Measurements from ENCODE around the gene CYB561D1. TPM values are rescaled to one million over a fixed set of nuclear protein-coding genes. Genes with fewer than 3 reads are reported as not detected.

CYB561D1 gene
- total and polyA plus RNA-seq, 9 of the 15 experiments (the other 6 are each of a cell fraction or from before 2014, with no cell fraction given), result 0.71 to 7.2 (median 3.5) TPM

DNA sequence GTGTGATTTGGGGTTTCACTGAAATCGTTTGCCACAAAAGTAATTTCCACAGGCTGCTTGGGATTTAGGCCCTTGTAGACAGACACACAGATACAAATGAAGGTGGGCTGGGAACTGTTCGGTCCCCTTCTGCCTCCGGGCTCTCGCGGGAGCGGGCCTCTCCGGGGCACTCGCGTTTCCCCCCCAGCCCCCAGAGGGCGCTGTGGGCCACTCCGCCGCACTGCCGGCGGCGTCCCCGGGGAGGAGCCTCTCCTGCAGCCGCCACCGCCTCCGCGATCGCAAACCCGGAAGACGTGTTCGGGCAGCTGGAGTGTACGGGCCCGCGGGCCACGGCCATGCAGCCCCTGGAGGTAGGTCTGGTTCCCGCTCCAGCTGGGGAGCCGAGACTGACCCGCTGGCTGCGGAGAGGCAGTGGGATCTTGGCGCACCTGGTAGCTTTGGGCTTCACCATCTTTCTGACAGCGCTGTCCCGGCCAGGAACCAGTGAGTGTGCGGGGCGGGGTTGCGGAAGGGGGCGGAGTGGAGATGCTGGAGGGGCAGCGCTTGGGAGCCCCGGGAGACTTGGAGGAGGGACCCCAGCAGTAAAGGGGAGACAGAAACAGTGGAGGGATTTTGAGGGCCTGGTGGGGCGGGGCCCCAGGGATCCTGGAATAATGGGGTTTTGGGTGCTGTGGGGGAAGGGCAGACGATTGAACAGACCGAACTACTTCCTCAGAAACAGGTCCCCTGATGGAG, at the start of gene CYB561D1 (continued):
- TF ChIP-seq, protein P1, sequence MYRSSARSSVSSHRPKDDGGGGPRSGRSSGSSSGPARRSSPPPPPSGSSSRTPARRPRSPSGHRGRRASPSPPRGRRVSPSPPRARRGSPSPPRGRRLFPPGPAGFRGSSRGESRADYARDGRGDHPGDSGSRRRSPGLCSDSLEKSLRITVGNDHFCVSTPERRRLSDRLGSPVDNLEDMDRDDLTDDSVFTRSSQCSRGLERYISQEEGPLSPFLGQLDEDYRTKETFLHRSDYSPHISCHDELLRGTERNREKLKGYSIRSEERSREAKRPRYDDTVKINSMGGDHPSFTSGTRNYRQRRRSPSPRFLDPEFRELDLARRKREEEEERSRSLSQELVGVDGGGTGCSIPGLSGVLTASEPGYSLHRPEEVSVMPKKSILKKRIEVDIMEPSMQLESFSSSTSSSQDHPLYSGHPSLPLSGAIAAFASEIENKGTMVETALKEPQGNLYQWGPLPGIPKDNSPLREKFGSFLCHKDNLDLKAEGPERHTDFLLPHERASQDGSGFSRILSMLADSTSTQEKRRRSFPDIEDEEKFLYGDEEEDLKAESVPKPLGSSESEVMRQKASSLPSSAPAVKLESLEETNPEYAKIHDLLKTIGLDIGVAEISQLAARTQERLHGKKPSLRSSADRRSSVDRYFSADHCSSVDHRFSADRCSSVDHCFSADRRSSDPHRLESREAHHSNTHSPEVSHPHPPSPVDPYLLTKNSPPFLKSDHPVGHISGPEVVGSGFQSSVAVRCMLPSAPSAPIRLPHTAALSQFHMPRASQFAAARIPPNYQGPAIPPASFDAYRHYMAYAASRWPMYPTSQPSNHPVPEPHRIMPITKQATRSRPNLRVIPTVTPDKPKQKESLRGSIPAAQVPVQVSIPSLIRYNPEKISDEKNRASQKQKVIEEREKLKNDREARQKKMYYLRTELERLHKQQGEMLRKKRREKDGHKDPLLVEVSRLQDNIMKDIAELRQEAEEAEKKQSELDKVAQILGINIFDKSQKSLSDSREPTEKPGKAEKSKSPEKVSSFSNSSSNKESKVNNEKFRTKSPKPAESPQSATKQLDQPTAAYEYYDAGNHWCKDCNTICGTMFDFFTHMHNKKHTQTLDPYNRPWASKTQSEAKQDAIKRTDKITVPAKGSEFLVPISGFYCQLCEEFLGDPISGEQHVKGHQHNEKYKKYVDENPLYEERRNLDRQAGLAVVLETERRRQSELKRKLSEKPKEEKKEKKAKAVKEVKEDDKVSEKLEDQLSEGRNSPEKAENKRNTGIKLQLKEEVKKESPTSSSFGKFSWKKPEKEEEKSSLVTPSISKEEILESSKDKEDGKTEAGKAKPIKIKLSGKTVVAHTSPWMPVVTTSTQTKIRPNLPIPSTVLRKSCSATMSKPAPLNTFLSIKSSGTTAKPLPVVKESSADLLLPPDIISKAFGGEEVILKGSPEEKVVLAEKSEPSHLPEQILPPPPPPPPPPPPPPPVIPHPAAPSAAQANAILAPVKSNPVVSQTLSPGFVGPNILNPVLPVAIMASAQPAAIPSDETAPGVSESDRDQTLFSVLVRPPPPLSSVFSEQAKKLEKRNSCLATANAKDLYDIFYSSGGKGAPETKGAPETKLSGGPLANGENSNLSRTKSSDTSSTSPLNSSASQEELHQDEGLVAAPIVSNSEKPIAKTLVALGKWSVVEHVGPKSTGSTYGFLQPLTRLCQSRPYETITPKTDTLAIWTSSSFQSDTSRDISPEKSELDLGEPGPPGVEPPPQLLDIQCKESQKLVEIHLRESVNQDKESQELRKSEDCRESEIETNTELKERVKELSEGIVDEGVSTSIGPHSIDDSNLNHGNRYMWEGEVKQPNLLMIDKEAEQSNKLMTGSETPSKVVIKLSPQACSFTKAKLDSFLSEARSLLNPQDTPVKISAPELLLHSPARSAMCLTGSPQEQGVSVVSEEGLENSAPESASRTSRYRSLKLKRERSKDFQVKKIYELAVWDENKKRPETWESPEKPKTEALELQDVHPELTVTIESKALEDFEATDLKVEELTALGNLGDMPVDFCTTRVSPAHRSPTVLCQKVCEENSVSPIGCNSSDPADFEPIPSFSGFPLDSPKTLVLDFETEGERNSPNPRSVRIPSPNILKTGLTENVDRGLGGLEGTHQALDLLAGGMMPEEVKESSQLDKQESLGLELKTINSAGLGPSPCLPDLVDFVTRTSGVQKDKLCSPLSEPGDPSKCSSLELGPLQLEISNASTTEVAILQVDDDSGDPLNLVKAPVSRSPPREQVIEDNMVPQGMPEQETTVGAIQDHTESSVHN (IDR thresholded peaks at IDR 0.05; ENCODE audit: borderline replicate concordance in 1 of 2, low read depth in 1 of 2), result no peak
- TF ChIP-seq, protein P2, sequence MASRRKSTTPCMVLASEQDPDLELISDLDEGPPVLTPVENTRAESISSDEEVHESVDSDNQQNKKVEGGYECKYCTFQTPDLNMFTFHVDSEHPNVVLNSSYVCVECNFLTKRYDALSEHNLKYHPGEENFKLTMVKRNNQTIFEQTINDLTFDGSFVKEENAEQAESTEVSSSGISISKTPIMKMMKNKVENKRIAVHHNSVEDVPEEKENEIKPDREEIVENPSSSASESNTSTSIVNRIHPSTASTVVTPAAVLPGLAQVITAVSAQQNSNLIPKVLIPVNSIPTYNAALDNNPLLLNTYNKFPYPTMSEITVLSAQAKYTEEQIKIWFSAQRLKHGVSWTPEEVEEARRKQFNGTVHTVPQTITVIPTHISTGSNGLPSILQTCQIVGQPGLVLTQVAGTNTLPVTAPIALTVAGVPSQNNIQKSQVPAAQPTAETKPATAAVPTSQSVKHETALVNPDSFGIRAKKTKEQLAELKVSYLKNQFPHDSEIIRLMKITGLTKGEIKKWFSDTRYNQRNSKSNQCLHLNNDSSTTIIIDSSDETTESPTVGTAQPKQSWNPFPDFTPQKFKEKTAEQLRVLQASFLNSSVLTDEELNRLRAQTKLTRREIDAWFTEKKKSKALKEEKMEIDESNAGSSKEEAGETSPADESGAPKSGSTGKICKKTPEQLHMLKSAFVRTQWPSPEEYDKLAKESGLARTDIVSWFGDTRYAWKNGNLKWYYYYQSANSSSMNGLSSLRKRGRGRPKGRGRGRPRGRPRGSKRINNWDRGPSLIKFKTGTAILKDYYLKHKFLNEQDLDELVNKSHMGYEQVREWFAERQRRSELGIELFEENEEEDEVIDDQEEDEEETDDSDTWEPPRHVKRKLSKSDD (conservative IDR thresholded peaks at IDR 0.05; ENCODE audit: low read length), result peak; percentile 82
- TF ChIP-seq NCOA2 (IDR thresholded peaks at IDR 0.05; ENCODE audit: partially characterized antibody in 2 of 2) (no peak), ZNF57 (CRISPR knock-in tag; IDR thresholded peaks at IDR 0.05) (no peak), HDAC2 (IDR thresholded peaks at IDR 0.05) (peak; percentile 97), CREBBP (IDR thresholded peaks at IDR 0.05; ENCODE audit: low read depth, low read length) (no peak), VEZF1 (CRISPR knock-in tag; IDR thresholded peaks at IDR 0.05) (peak; percentile 68), ZBTB1 (CRISPR knock-in tag; IDR thresholded peaks at IDR 0.05; ENCODE audit: borderline replicate concordance, low read depth) (no peak), XRCC5 (IDR thresholded peaks at IDR 0.05; ENCODE audit: low read depth, low read length) (peak; percentile 96), KAT7 (CRISPR knock-in tag; IDR thresholded peaks at IDR 0.05; ENCODE audit: borderline replicate concordance) (no peak), MBD2 (IDR thresholded peaks at IDR 0.05; ENCODE audit: borderline replicate concordance, low read depth) (no peak; the same call in 1 of the 2 replicates)
- TF ChIP-seq, protein P3, sequence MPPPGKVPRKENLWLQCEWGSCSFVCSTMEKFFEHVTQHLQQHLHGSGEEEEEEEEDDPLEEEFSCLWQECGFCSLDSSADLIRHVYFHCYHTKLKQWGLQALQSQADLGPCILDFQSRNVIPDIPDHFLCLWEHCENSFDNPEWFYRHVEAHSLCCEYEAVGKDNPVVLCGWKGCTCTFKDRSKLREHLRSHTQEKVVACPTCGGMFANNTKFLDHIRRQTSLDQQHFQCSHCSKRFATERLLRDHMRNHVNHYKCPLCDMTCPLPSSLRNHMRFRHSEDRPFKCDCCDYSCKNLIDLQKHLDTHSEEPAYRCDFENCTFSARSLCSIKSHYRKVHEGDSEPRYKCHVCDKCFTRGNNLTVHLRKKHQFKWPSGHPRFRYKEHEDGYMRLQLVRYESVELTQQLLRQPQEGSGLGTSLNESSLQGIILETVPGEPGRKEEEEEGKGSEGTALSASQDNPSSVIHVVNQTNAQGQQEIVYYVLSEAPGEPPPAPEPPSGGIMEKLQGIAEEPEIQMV (tag; conservative IDR thresholded peaks at IDR 0.05; ENCODE audit: low read depth), result no peak

All from K562 (cell line).